Uterus (tissue), 4 donors: ENCODE measurements around the gene AASDHPPT. TPM values are rescaled to one million over a fixed set of nuclear protein-coding genes. Genes with fewer than 3 reads are reported as not detected.
A peak's percentile ranks its signal among the peaks of the same experiment; 100 is the strongest.

Experiments used
- DNase-seq, 2 donors: peaks; one replicate each; pipeline ENCODE4 v3.0.0-alpha.2; 2019 to 2020
- H3K27ac ChIP-seq, 2 donors: fragments of 200-600 bp; sonication (generic); 1 replicate in 1 of 2; 2 replicates in 1 of 2; pipeline ENCODE4 v1.5.1; 2016 to 2018
- H3K27me3 ChIP-seq, 2 donors: fragments of 200-600 bp; sonication (generic); one replicate each; pipeline ENCODE4 v1.5.1; 2018 to 2019; ENCODE audit warnings: control low read depth in 1 of 2
- H3K36me3 ChIP-seq, 2 donors: fragments of 200-600 bp; sonication (generic); one replicate each; pipeline ENCODE4 v1.5.1; 2019; ENCODE audit warnings: control low read depth in 1 of 2
- H3K4me1 ChIP-seq, 2 donors: fragments of 200-600 bp; sonication (generic); one replicate each; pipeline ENCODE4 v1.5.1; 2018 to 2019; ENCODE audit warnings: control low read depth in 1 of 2
- H3K4me3 ChIP-seq, 2 donors: fragments of 200-600 bp; sonication (generic); 1 replicate in 1 of 2; 2 replicates in 1 of 2; pipeline ENCODE4 v1.5.1; 2018 to 2019; ENCODE audit warnings: mild to moderate bottlenecking in 1 of 2
- H3K9me3 ChIP-seq, 2 donors: fragments of 200-600 bp; sonication (generic); one replicate each; pipeline ENCODE4 v1.5.1; 2019; ENCODE audit warnings: control low read depth in 1 of 2
- CTCF ChIP-seq, 4 experiments: fragments of 200-600 bp in 2 of 4; fragments of 450-650 bp in 2 of 4; sonication (generic) in 2 of 4; IDR thresholded peaks; one replicate each; pipeline ENCODE4 v1.5.1; 2016 to 2019; ENCODE audit warnings: antibody characterized with exemption in 4 of 4, mild to moderate bottlenecking in 2 of 4, moderate library complexity in 1 of 4
- POLR2A ChIP-seq, 2 donors: fragments of 450-650 bp; IDR thresholded peaks; one replicate each; pipeline ENCODE4 v1.6.1; 2016; ENCODE audit warnings: antibody characterized with exemption in 2 of 2, mild to moderate bottlenecking in 1 of 2, moderate library complexity in 1 of 2
- intact Hi-C: fragments of 100-400 bp; cut with DNase I; formaldehyde crosslinking; loops from one replicate; pipeline ENCODE4 v1.15.1; 2023; ENCODE audit warnings: low total_unique reads
- total RNA-seq, 4 donors: library from RNA; depleted of rRNA in 3 of 4; stranded (reverse); fragments of >200 nt in 3 of 4; gene quantifications; one replicate each; pipeline versions ENCODE4 v1.1.0 to v1.2.4, GENCODE V29; 2014 to 2023
- donor health status: DM: yes; HTN: yes; CAD: no.

AASDHPPT gene
- total RNA-seq, 4 donors from 2014 or later = 5.9 to 87.0 (median 27.5) TPM

DNA sequence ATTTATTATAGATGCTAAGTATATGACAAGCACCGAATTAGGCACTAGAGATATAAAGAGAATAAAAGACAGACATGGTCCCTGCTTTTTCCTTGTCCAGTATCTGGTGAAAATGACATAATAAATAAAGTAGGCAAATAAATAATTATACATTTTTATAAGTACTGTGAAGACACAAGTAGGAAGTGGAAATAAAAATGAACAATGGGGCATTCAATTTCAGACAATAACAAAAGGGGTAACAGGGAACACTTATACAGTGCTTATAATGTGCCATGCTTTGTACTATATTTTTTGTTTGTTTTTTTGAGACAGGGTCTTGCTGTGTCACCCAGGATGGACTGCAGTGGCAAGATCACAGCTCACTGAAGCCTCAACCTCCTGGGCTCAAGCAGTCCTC, 4.7 kb upstream of the AASDHPPT start:
- Histone ChIP-seq H3K9me3 (no peaks in the 10 kb centered on the region), H3K27me3 (no peaks in the 10 kb centered on the region), H3K27ac (no peak overlapping the region), H3K4me3 (no peak overlapping the region), H3K4me1 (no peaks in the 10 kb centered on the region), H3K36me3 (no peaks in the 10 kb centered on the region)
- no peak for TF ChIP-seq CTCF (IDR thresholded peaks at IDR 0.05)
- TF ChIP-seq POLR2A (IDR thresholded peaks at IDR 0.05) = no peak
- intact Hi-C loops = no loop called here
- no peak for DNase-seq

- Histone ChIP-seq H3K4me1 (peaks cover 9 to 14% of the 10 kb centered on the region in 2 donors), H3K27me3 (no peaks in the 10 kb centered on the region), H3K4me3 (peak overlapping the region; percentile 74 to 91), H3K36me3 (no peaks in the 10 kb centered on the region), H3K9me3 (no peaks in the 10 kb centered on the region), H3K27ac (peak overlapping the region; percentile 94 to 96)
- peak in 1 of 2 donors; percentile 17 for DNase-seq
- intact Hi-C loops = no loop called here
- TF ChIP-seq POLR2A (IDR thresholded peaks at IDR 0.05) = no peak
- no peak for TF ChIP-seq CTCF (IDR thresholded peaks at IDR 0.05)
These were observed 1.1 kb upstream of the AASDHPPT start for GRCh38 chr11:106076171-106076918.

GRCh38 chr11:106076919-106077608, 398 bp upstream of the AASDHPPT start, which contains the start of gene KBTBD3:
KBTBD3 (minus strand) TSS chr11:106077347; CDS start chr11:106059097, 18,250 bp downstream.
- peak within 1 kb of the TSS; percentile 97 to 98 for H3K27ac ChIP-seq
- H3K4me1 ChIP-seq = peaks cover 9 to 14% of the 10 kb centered on the region in 2 donors
- H3K4me3 ChIP-seq = peak within 1 kb of the TSS; percentile 74 to 91
- intact Hi-C loops = no loop called here
- no peaks in the 10 kb centered on the region for H3K9me3 ChIP-seq
- TF ChIP-seq CTCF (IDR thresholded peaks at IDR 0.05) (peak; percentile 21 to 38 (median 30)), POLR2A (IDR thresholded peaks at IDR 0.05) (peak; percentile 87 to 88)
- no peaks in the 10 kb centered on the region for H3K36me3 ChIP-seq
- peak; percentile 99 for DNase-seq
- no peaks in the 10 kb centered on the region for H3K27me3 ChIP-seq

DNA sequence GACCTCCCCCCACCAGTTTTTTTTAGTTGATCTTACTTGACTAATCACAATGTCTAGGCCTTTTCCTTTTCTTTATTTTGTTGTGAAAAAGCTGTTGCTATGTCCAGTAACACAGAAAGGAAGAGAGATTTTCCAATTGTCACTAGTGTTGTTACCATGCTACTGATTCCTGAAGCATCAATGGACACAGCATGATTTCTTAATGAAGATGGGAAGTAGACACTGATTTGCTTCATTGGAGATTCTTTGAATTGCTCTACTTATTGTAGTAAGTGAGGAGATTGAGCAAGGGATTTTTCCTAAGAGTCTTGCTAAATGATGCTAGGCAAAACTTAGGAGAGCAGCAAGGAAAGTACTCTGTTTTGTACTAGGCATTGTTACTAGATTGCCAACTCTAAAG, 4.6 kb downstream of the AASDHPPT start:
- Histone ChIP-seq H3K36me3 (no peaks in the 10 kb centered on the region), H3K9me3 (no peaks in the 10 kb centered on the region), H3K27ac (no peak overlapping the region), H3K27me3 (no peaks in the 10 kb centered on the region), H3K4me1 (peaks cover 9 to 14% of the 10 kb centered on the region in 2 donors), H3K4me3 (no peak overlapping the region)
- TF ChIP-seq POLR2A (IDR thresholded peaks at IDR 0.05) (no peak), CTCF (IDR thresholded peaks at IDR 0.05) (no peak)
- intact Hi-C loops = no loop called here
- DNase-seq = no peak

- Histone ChIP-seq H3K27ac (no peak overlapping the region), H3K9me3 (no peaks in the 10 kb centered on the region), H3K36me3 (no peaks in the 10 kb centered on the region), H3K27me3 (no peaks in the 10 kb centered on the region), H3K4me1 (no peaks in the 10 kb centered on the region), H3K4me3 (no peak overlapping the region)
- no peak for DNase-seq
- TF ChIP-seq POLR2A (IDR thresholded peaks at IDR 0.05) (no peak), CTCF (IDR thresholded peaks at IDR 0.05) (no peak)
- intact Hi-C loops = no loop called here
These were observed 8.7 kb downstream of the AASDHPPT start for GRCh38 chr11:106086135-106086534.
